GM20431 (cell line): ENCODE results near the gene SLC4A8.

Experiments used
- in situ Hi-C: fragments of 300-500 bp; cut with MseI, MboI; formaldehyde crosslinking; loops from one replicate; pipeline ENCODE4 v1.15.0; 2020; ENCODE audit warnings: low sequenced_read_pairs; ENCODE audit not compliant: unreplicated experiment

The SLC4A8 gene

DNA sequence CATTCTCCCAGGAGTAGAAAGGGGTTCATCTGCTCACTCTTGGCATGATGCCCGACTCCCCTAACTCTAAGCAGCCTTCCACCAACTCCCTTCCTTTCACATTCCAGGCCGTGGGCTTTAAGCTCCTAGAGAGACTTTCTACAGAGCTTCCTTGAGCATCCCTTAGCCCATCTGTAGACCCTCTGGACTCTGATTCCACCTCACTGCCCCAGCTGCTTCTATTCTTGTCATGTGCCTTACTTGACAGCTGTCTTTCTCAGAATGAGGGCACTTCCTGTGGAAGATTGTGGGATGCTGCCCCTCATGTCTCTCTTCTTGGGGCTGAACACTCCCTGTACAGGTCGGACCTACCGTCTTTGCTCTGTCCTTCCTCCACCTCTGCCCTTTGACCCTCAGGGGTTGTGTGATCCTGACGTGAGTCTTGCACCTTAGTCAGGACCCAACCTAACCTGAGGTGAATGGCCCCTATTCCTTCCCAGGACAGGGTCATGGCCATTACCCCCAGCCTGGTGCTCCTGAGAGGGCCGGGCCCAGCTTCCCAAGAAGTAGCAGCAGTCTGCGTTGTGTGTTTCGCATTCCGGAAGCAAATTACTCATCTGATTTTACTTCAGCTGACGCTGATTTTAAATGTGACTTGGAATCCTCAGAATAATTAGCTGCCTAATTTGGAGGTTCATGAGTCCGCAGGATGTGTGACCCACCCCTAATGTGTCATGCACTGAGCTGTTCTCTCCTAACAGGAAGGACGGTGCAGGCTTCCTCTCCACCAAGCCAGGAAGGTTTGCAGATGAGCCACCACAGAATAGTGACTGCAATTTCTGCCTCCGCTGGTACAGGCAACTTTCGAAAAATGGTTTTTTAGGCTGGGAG, 30.7 kb upstream of the SLC4A8 start:
- in situ Hi-C loops: no loop called here

GRCh38 chr12:51395283-51396230, 29.1 kb upstream of the SLC4A8 start:
- in situ Hi-C loops: no loop called here

DNA sequence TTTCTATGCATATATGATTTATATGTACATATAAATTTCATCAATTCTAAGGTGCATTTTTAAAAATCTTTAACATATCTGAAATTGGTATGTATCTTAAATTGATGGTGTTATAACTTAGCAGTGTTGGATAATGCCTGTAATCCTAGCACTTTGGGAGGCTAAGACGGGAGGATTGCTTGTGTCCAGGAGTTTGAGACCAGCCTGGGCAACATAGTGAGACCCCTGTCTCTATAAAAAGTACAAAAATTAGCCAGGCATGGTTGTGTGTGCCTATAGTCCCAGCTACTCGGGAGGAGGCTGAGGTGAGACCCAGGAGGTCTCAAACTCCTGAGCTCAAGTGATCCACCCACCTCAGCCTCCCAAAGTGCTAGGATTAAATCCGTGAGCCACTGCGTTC, 27.0 kb upstream of the SLC4A8 start:
- in situ Hi-C loops: no loop called here

DNA sequence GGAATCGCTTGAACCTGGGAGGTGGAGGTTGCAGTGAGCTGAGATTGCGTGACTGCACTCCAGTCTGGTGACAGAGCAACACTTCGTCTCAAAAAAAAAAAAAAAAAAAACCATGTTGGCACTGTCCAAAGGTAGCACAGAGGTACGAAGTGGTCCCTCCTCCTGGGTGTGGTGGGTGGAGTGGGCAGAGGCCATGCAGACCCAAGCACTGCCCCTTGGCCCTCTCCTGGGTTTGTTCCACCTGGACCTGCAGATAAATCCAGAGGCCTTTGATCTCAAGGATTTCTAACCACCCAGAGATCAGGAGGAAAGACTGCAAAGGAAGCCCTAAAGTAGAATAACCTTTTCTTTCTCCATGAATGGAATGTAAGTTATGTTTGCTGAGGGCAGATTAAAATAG, 24.7 kb upstream of the SLC4A8 start:
- in situ Hi-C loops: no loop called here

- in situ Hi-C loops: no loop called here
These were observed 23.6 kb upstream of the SLC4A8 start for GRCh38 chr12:51401020-51401419.

DNA sequence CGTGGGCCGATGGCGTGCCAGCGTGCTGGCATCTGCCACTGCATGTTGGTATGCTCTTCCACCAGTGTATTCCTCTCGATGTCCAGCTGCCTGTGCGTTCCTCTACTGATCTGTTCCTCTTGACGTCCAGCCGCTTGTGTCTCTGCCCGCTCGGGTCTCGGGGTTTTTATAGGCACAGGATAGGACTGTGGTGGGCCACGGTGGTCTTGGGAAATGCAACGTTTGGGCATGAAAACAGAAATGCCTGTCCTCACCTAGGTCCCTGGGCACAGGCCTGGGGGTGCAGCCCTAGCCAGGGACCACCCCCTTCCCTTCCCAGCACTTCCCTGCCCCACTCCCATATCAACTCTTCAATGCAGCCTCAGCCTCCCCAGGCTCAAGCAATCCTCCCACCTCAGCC, 23.1 kb upstream of the SLC4A8 start:
- in situ Hi-C loops: no loop called here

DNA sequence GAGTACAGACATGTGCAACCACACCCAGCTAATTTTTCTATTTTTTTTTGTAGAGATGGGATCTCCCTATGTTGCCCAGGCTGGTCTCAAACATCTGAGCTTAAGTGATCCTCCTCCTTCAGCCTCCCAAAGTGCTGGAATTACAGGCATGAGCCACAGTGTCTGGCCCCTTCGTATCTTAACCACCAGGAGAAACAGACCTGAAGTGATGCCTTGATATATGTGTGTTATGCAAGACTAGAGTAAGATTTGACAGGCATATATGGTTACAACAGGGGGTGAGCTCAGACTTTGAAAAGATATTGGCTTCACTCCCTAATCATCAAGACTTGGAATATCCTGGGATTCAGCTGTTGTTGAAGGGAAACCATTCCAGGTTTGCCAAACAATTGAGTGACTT, 22.7 kb upstream of the SLC4A8 start:
- in situ Hi-C loops: no loop called here

DNA sequence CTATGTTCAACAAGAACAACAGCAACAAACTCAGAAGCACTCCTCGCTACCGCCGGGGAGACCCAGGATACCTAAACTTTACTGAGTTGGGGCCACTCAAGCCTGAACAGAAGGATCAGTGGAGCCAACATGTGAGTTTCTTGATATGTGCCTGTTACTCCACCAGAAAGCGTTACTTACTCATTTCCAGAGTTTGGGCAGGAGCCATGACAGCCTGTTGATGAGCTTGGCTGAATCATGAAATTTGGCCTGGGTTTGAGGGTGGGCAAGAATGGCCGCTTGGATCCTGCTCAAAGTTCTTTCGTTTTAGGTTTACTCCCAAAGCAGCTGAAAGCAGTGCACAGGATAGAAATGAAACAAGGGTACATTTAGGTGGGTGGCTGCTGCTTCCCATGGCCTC, 21.5 kb upstream of the SLC4A8 start:
- in situ Hi-C loops: no loop called here

- in situ Hi-C loops: no loop called here
These were observed 20.9 kb upstream of the SLC4A8 start for GRCh38 chr12:51403681-51404136.

DNA sequence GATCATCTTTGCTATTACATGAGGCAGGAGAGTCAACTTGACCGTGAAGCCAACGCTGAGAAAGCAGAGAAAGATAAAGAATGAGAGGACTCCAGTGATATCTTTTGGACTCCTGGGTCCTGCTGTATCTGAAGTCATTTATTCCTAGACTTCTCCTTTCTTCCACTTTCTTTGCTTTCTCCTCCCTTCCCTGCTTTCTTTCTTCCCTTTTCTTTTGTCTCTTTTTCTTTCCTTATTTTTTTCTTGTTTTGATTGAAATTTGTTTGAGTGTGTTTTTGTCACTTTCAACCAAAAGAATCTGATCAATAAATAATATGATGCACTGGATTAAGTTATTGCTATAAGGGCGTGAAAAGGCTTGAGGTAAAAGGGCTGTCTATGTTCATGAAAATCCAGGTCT, 20.0 kb upstream of the SLC4A8 start:
- in situ Hi-C loops: no loop called here

DNA sequence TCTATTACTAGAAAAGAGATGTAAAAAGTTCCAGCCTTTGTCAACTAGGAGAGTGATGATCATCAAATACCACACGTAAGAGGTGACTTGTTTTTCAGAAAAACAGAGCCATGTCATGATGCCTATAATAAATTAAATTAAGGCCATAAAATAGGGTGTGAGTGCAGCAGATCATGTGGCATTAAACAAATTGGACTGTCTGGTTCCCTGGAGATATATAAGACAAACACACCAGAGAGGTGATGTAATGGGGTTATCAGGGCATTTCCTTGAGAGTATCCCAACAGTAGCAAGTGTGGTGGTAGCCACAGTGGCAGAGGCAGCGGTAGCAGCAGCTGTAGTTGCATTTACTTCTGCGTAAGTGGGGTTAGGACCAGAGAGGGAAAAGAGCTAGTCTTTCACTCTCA, 18.8 kb upstream of the SLC4A8 start:
- in situ Hi-C loops: no loop called here

DNA sequence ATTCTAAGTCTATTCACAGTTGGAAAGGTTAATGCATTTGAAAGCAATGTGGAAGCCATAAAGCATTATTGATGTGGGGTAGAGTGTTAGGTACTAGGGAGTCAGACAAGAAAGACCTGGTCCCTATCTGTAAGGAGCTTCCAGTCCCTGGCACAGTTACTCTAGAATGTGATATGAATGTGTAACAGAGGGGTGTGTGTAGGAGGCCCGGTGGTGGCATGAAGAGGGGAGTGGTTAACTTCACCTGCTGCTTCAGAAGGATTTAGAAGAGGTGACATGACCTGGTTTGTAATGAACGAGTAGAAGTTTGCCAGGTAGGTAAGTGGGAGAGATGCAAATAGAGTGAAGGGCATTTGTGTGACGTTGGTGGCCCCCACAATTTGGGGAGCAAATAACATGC, 18.3 kb upstream of the SLC4A8 start:
- in situ Hi-C loops: no loop called here

GRCh38 chr12:51406859-51407258, 17.8 kb upstream of the SLC4A8 start:
- in situ Hi-C loops: no loop called here

GRCh38 chr12:51407604-51408003, 17.0 kb upstream of the SLC4A8 start:
- in situ Hi-C loops: no loop called here

DNA sequence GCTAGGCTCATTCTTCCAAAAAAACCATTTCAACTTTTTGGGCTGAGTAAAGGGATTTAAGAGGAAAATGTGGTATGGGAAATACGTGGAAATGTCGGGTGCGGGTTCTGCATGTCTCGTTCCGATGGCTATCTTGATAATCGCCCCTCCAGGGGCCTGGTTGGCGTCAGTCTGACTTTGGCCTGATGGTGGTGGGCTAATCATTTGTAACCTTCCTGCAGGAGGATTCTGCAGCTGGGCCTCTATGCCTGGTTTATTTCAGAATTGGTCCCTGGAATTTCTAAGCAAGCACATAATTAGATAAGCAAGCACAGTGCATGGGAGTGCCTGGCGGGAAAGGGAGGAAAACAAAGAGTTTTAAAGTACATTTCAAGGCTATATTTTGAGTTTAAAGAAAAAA, 14.8 kb upstream of the SLC4A8 start:
- in situ Hi-C loops: no loop called here

GRCh38 chr12:51413149-51413548, 11.5 kb upstream of the SLC4A8 start:
- in situ Hi-C loops: no loop called here

GRCh38 chr12:51413791-51414190, 10.8 kb upstream of the SLC4A8 start:
- in situ Hi-C loops: no loop called here

- in situ Hi-C loops: no loop called here
These were observed 8.7 kb upstream of the SLC4A8 start for GRCh38 chr12:51415931-51416330.

DNA sequence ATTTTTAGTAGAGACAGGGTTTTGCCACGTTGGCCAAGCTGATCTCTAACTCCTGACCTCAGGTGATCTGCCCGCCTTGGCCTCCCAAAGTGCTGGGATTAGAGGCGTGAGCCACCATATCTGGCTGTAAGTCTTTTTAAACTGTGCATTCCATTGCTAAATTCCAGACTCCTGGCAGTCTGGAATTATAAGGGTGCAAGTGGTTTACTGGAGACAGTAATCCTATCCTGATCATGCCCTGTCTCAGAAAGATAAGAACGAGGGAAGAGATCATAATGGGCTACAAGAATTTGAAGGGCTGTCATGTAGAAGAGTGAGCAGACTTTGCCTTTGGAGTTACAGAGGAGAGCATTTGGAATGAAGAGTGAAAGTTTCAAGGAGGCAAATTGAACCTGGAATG, 6.8 kb upstream of the SLC4A8 start:
- in situ Hi-C loops: no loop called here

GRCh38 chr12:51419425-51420193, 5.0 kb upstream of the SLC4A8 start:
- in situ Hi-C loops: loop anchor here (10.0 kb wide), 1 partner anchor 105 kb away; no protein-coding TSS in a partner anchor
